ENCODE results near the gene ABCA4.

Gene ABCA4

GRCh38 chr1:94125551-94126514 is 4.9 kb upstream of the ABCA4 start:
- Histone ChIP-seq H3K23ac (ENCODE audit: low read depth, low read length, poor library complexity) (no peak overlapping the region), H3K27ac (replicated peaks; ENCODE audit: low read length) (no peak overlapping the region), H2BK5ac (ENCODE audit: low read length) (no peak overlapping the region), H3K4me1 (ENCODE audit: control insufficient read depth in 2 of 2, insufficient read depth in 1 of 2, low read depth in 1 of 2, low read length in 2 of 2) (peaks cover 0 to 11% of the 10 kb centered on the region in 2 donors), H3K79me1 (ENCODE audit: low read depth, low read length) (no peaks in the 10 kb centered on the region), H2AK5ac (ENCODE audit: low read depth, low read length) (no peak overlapping the region), H3K14ac (ENCODE audit: low read length) (no peak overlapping the region), H3K9me3 (replicated peaks in 1 of 2; ENCODE audit: control insufficient read depth in 2 of 2, insufficient read depth in 1 of 2, low read depth in 1 of 2, low read length in 2 of 2) (no peaks in the 10 kb centered on the region), H4K91ac (ENCODE audit: low read depth, low read length, poor library complexity) (no peak overlapping the region), H3K9ac (ENCODE audit: low read depth, low read length, poor library complexity) (no peak overlapping the region), H2BK12ac (ENCODE audit: low read length) (no peak overlapping the region), H3K27me3 (ENCODE audit: control insufficient read depth in 3 of 3, insufficient read depth in 3 of 3, low read depth in 1 of 3, low read length in 3 of 3) (no peaks in the 10 kb centered on the region), H3K18ac (ENCODE audit: low read length) (no peak overlapping the region), H4K8ac (ENCODE audit: low read depth, low read length) (no peak overlapping the region), H3K4me3 (ENCODE audit: low read length in 2 of 2) (no peak overlapping the region), H2BK15ac (ENCODE audit: low read length) (no peak overlapping the region), H2AFZ (ENCODE audit: low read length) (no peak overlapping the region), H3K4ac (ENCODE audit: low read length) (no peak overlapping the region), H2BK120ac (ENCODE audit: low read depth, low read length) (no peak overlapping the region), H3K36me3 (replicated peaks in 1 of 2; ENCODE audit: control insufficient read depth in 2 of 2, insufficient read depth in 2 of 2, low read length in 2 of 2) (no peaks in the 10 kb centered on the region), H3K4me2 (ENCODE audit: insufficient read depth, low read length, poor library complexity, severe bottlenecking) (no peak overlapping the region)
- DNase-seq (ENCODE audit: low spot score): no peak
- WGBS, 2 donors (ENCODE audit: extremely low coverage in 2 of 2, insufficient read length in 2 of 2, insufficient replicate concordance in 1 of 2): no CpG with 5 or more reads among the region's 6 CpGs

GRCh38 chr1:94124538-94124937 is 3.6 kb upstream of the ABCA4 start:
- Histone ChIP-seq H3K4ac (ENCODE audit: low read length) (no peak overlapping the region), H2BK5ac (ENCODE audit: low read length) (no peak overlapping the region), H3K23ac (ENCODE audit: low read depth, low read length, poor library complexity) (no peak overlapping the region), H2BK120ac (ENCODE audit: low read depth, low read length) (no peak overlapping the region), H3K9me3 (replicated peaks in 1 of 2; ENCODE audit: control insufficient read depth in 2 of 2, insufficient read depth in 1 of 2, low read depth in 1 of 2, low read length in 2 of 2) (no peaks in the 10 kb centered on the region), H2AFZ (ENCODE audit: low read length) (no peak overlapping the region), H3K4me1 (ENCODE audit: control insufficient read depth in 2 of 2, insufficient read depth in 1 of 2, low read depth in 1 of 2, low read length in 2 of 2) (peaks cover 7 to 22% of the 10 kb centered on the region in 2 donors), H2BK15ac (ENCODE audit: low read length) (no peak overlapping the region), H4K8ac (ENCODE audit: low read depth, low read length) (no peak overlapping the region), H3K18ac (ENCODE audit: low read length) (no peak overlapping the region), H3K9ac (ENCODE audit: low read depth, low read length, poor library complexity) (no peak overlapping the region), H3K27me3 (ENCODE audit: control insufficient read depth in 3 of 3, insufficient read depth in 3 of 3, low read depth in 1 of 3, low read length in 3 of 3) (no peaks in the 10 kb centered on the region), H3K27ac (replicated peaks; ENCODE audit: low read length) (no peak overlapping the region), H3K79me1 (ENCODE audit: low read depth, low read length) (no peaks in the 10 kb centered on the region), H3K4me2 (ENCODE audit: insufficient read depth, low read length, poor library complexity, severe bottlenecking) (no peak overlapping the region), H4K91ac (ENCODE audit: low read depth, low read length, poor library complexity) (no peak overlapping the region), H3K4me3 (ENCODE audit: low read length in 2 of 2) (no peak overlapping the region), H3K14ac (ENCODE audit: low read length) (no peak overlapping the region), H2AK5ac (ENCODE audit: low read depth, low read length) (no peak overlapping the region), H2BK12ac (ENCODE audit: low read length) (no peak overlapping the region), H3K36me3 (replicated peaks in 1 of 2; ENCODE audit: control insufficient read depth in 2 of 2, insufficient read depth in 2 of 2, low read length in 2 of 2) (no peaks in the 10 kb centered on the region)
- WGBS, 2 donors (ENCODE audit: extremely low coverage in 2 of 2, insufficient read length in 2 of 2, insufficient replicate concordance in 1 of 2): no CpG with 5 or more reads among the region's 1 CpG
- no peak for DNase-seq (ENCODE audit: low spot score)

- H3K4me2 ChIP-seq (ENCODE audit: insufficient read depth, low read length, poor library complexity, severe bottlenecking): no peak overlapping the region
- no peak overlapping the region for H3K14ac ChIP-seq (ENCODE audit: low read length)
- H2BK12ac ChIP-seq (ENCODE audit: low read length): no peak overlapping the region
- H4K91ac ChIP-seq (ENCODE audit: low read depth, low read length, poor library complexity): no peak overlapping the region
- peak overlapping the region in 1 of 2 donors; percentile 18 for H3K4me3 ChIP-seq (ENCODE audit: low read length in 2 of 2)
- no peaks in the 10 kb centered on the region for H3K9me3 ChIP-seq (replicated peaks in 1 of 2; ENCODE audit: control insufficient read depth in 2 of 2, insufficient read depth in 1 of 2, low read depth in 1 of 2, low read length in 2 of 2)
- H3K23ac ChIP-seq (ENCODE audit: low read depth, low read length, poor library complexity): no peak overlapping the region
- H4K8ac ChIP-seq (ENCODE audit: low read depth, low read length): peak overlapping the region; percentile 30
- DNase-seq (ENCODE audit: low spot score): no peak
- H3K18ac ChIP-seq (ENCODE audit: low read length): no peak overlapping the region
- no peak overlapping the region for H2AK5ac ChIP-seq (ENCODE audit: low read depth, low read length)
- no peak overlapping the region for H2AFZ ChIP-seq (ENCODE audit: low read length)
- H3K27me3 ChIP-seq (ENCODE audit: control insufficient read depth in 3 of 3, insufficient read depth in 3 of 3, low read depth in 1 of 3, low read length in 3 of 3): no peaks in the 10 kb centered on the region
- no peak overlapping the region for H3K9ac ChIP-seq (ENCODE audit: low read depth, low read length, poor library complexity)
- WGBS, 2 donors (ENCODE audit: extremely low coverage in 2 of 2, insufficient read length in 2 of 2, insufficient replicate concordance in 1 of 2): no CpG with 5 or more reads among the region's 5 CpGs
- no peak overlapping the region for H2BK5ac ChIP-seq (ENCODE audit: low read length)
- H3K36me3 ChIP-seq (replicated peaks in 1 of 2; ENCODE audit: control insufficient read depth in 2 of 2, insufficient read depth in 2 of 2, low read length in 2 of 2): no peaks in the 10 kb centered on the region
- no peak overlapping the region for H2BK120ac ChIP-seq (ENCODE audit: low read depth, low read length)
- peaks cover 20 to 30% of the 10 kb centered on the region in 2 donors for H3K4me1 ChIP-seq (ENCODE audit: control insufficient read depth in 2 of 2, insufficient read depth in 1 of 2, low read depth in 1 of 2, low read length in 2 of 2)
- no peak overlapping the region for H3K27ac ChIP-seq (replicated peaks; ENCODE audit: low read length)
- no peak overlapping the region for H3K4ac ChIP-seq (ENCODE audit: low read length)
- H2BK15ac ChIP-seq (ENCODE audit: low read length): no peak overlapping the region
- H3K79me1 ChIP-seq (ENCODE audit: low read depth, low read length): no peaks in the 10 kb centered on the region
Measured at GRCh38 chr1:94122201-94122970, 1.4 kb upstream of the ABCA4 start.

- Histone ChIP-seq H3K4me1 (ENCODE audit: control insufficient read depth in 2 of 2, insufficient read depth in 1 of 2, low read depth in 1 of 2, low read length in 2 of 2) (peaks cover 29 to 34% of the 10 kb centered on the region in 2 donors), H3K4me3 (ENCODE audit: low read length in 2 of 2) (no peak overlapping the region)
Measured at GRCh38 chr1:94121411-94121821, 468 bp upstream of the ABCA4 start.

More at GRCh38 chr1:94121411-94121821, 468 bp upstream of the ABCA4 start:
- Histone ChIP-seq H2BK12ac (ENCODE audit: low read length) (no peak overlapping the region), H3K14ac (ENCODE audit: low read length) (no peak overlapping the region), H3K27ac (replicated peaks; ENCODE audit: low read length) (peak overlapping the region; percentile 20), H3K9me3 (replicated peaks in 1 of 2; ENCODE audit: control insufficient read depth in 2 of 2, insufficient read depth in 1 of 2, low read depth in 1 of 2, low read length in 2 of 2) (no peaks in the 10 kb centered on the region), H3K18ac (ENCODE audit: low read length) (peak overlapping the region; percentile 5), H3K23ac (ENCODE audit: low read depth, low read length, poor library complexity) (no peak overlapping the region), H3K36me3 (replicated peaks in 1 of 2; ENCODE audit: control insufficient read depth in 2 of 2, insufficient read depth in 2 of 2, low read length in 2 of 2) (no peaks in the 10 kb centered on the region), H4K91ac (ENCODE audit: low read depth, low read length, poor library complexity) (no peak overlapping the region), H3K9ac (ENCODE audit: low read depth, low read length, poor library complexity) (no peak overlapping the region), H2AK5ac (ENCODE audit: low read depth, low read length) (no peak overlapping the region), H2BK5ac (ENCODE audit: low read length) (no peak overlapping the region), H3K27me3 (ENCODE audit: control insufficient read depth in 3 of 3, insufficient read depth in 3 of 3, low read depth in 1 of 3, low read length in 3 of 3) (no peaks in the 10 kb centered on the region), H2BK120ac (ENCODE audit: low read depth, low read length) (no peak overlapping the region), H3K79me1 (ENCODE audit: low read depth, low read length) (no peaks in the 10 kb centered on the region), H3K4me2 (ENCODE audit: insufficient read depth, low read length, poor library complexity, severe bottlenecking) (no peak overlapping the region), H2BK15ac (ENCODE audit: low read length) (no peak overlapping the region), H3K4ac (ENCODE audit: low read length) (no peak overlapping the region), H4K8ac (ENCODE audit: low read depth, low read length) (no peak overlapping the region), H2AFZ (ENCODE audit: low read length) (no peak overlapping the region)
- no CpG with 5 or more reads among the region's 8 CpGs for WGBS, 2 donors (ENCODE audit: extremely low coverage in 2 of 2, insufficient read length in 2 of 2, insufficient replicate concordance in 1 of 2)
- no peak for DNase-seq (ENCODE audit: low spot score)

Data from neuronal stem cell (in vitro differentiated cells).